ENCODE data around the gene NECTIN4. TPM values are rescaled to one million over a fixed set of nuclear protein-coding genes. Genes with fewer than 3 reads are reported as not detected.

Gene NECTIN4
- total RNA-seq, 1 donor from 2014 or later: 42.7 TPM

- H3K27ac ChIP-seq: peak overlapping the region; percentile 77
- no peaks in the 10 kb centered on the region for H3K4me1 ChIP-seq
- no peak for DNase-seq (ENCODE audit: extremely low spot score in 2 of 2)
- no peak overlapping the region for H3K4me3 ChIP-seq
- H3K36me3 ChIP-seq: no peaks in the 10 kb centered on the region
- TF ChIP-seq CTCF (IDR thresholded peaks at IDR 0.05) (no peak), POLR2A (IDR thresholded peaks at IDR 0.05) (no peak), POLR2AphosphoS5 (IDR thresholded peaks at IDR 0.05; ENCODE audit: insufficient read depth in 1 of 2, low read depth in 1 of 2) (no peak)
- H3K9me3 ChIP-seq: no peaks in the 10 kb centered on the region
- no peaks in the 10 kb centered on the region for H3K27me3 ChIP-seq
- intact Hi-C loops (cut with DNase I): loop anchor here (10.0 kb wide), 1 partner anchor 95 kb away; no protein-coding TSS in a partner anchor
Observed at GRCh38 chr1:161089938-161090337, 580 bp upstream of the NECTIN4 start.

GRCh38 chr1:161088587-161089110 lies 709 bp downstream of the NECTIN4 start:
- intact Hi-C loops (cut with DNase I): no loop called here
- Histone ChIP-seq H3K9me3 (no peaks in the 10 kb centered on the region), H3K4me3 (peak overlapping the region in 1 of 2 donors; percentile 41), H3K4me1 (no peaks in the 10 kb centered on the region), H3K27me3 (no peaks in the 10 kb centered on the region), H3K36me3 (no peaks in the 10 kb centered on the region), H3K27ac (peak overlapping the region; percentile 77)
- no peak for DNase-seq (ENCODE audit: extremely low spot score in 2 of 2)
- TF ChIP-seq POLR2A (IDR thresholded peaks at IDR 0.05) (no peak), POLR2AphosphoS5 (IDR thresholded peaks at IDR 0.05; ENCODE audit: insufficient read depth in 1 of 2, low read depth in 1 of 2) (no peak), CTCF (IDR thresholded peaks at IDR 0.05) (no peak)

GRCh38 chr1:161086457-161086856 lies 2.9 kb downstream of the NECTIN4 start:
- Histone ChIP-seq H3K27ac (peak overlapping the region; percentile 77), H3K36me3 (no peaks in the 10 kb centered on the region), H3K4me3 (peak overlapping the region in 1 of 2 donors; percentile 41), H3K4me1 (no peaks in the 10 kb centered on the region), H3K27me3 (no peaks in the 10 kb centered on the region), H3K9me3 (no peaks in the 10 kb centered on the region)
- TF ChIP-seq POLR2A (IDR thresholded peaks at IDR 0.05) (no peak), CTCF (IDR thresholded peaks at IDR 0.05) (no peak), POLR2AphosphoS5 (IDR thresholded peaks at IDR 0.05; ENCODE audit: insufficient read depth in 1 of 2, low read depth in 1 of 2) (no peak)
- DNase-seq (ENCODE audit: extremely low spot score in 2 of 2): no peak
- intact Hi-C loops (cut with DNase I): no loop called here

GRCh38 chr1:161085165-161085564 lies 4.2 kb downstream of the NECTIN4 start:
- intact Hi-C loops (cut with DNase I): no loop called here
- no peak for DNase-seq (ENCODE audit: extremely low spot score in 2 of 2)
- Histone ChIP-seq H3K36me3 (no peaks in the 10 kb centered on the region), H3K4me3 (peak overlapping the region in 1 of 2 donors; percentile 41), H3K9me3 (no peaks in the 10 kb centered on the region), H3K27me3 (no peaks in the 10 kb centered on the region), H3K27ac (peak overlapping the region; percentile 77), H3K4me1 (no peaks in the 10 kb centered on the region)
- TF ChIP-seq POLR2A (IDR thresholded peaks at IDR 0.05): no peak
- no peak for TF ChIP-seq POLR2AphosphoS5 (IDR thresholded peaks at IDR 0.05; ENCODE audit: insufficient read depth in 1 of 2, low read depth in 1 of 2)
- TF ChIP-seq CTCF (IDR thresholded peaks at IDR 0.05): no peak

- Histone ChIP-seq H3K36me3 (no peaks in the 10 kb centered on the region), H3K4me3 (peak overlapping the region in 1 of 2 donors; percentile 41), H3K9me3 (no peaks in the 10 kb centered on the region), H3K4me1 (no peaks in the 10 kb centered on the region), H3K27me3 (no peaks in the 10 kb centered on the region), H3K27ac (peak overlapping the region; percentile 77)
- TF ChIP-seq POLR2A (IDR thresholded peaks at IDR 0.05) (no peak), CTCF (IDR thresholded peaks at IDR 0.05) (no peak), POLR2AphosphoS5 (IDR thresholded peaks at IDR 0.05; ENCODE audit: insufficient read depth in 1 of 2, low read depth in 1 of 2) (no peak)
- no peak for DNase-seq (ENCODE audit: extremely low spot score in 2 of 2)
- intact Hi-C loops (cut with DNase I): no loop called here
Observed at GRCh38 chr1:161084597-161084988, 4.8 kb downstream of the NECTIN4 start.

Data from vagina (tissue), 2 donors.